Right lobe of liver (tissue), 4 donors: ENCODE measurements around the gene ACAP2.

Experiments
- POLR2A ChIP-seq: fragments of 450-650 bp; IDR thresholded peaks from one replicate; pipeline ENCODE4 v1.6.1; 2017; ENCODE audit warnings: antibody characterized with exemption, mild to moderate bottlenecking
- TF ChIP-seq, protein P1 (sequence below), 4 donors: fragments of 200-600 bp in 3 of 4; fragments of 450-650 bp in 1 of 4; IDR thresholded peaks; one replicate each; pipeline versions ENCODE4 v1.5.1 to v1.8.0; 2016 to 2022; ENCODE audit warnings: antibody characterized with exemption in 4 of 4, mild to moderate bottlenecking in 2 of 4
- donor health status: DM: no; HTN: no; CAD: no.
- donor health status: DM: no; HTN: no; CAD: no.
- donor health status: DM: no; HTN: yes; CAD: no.

DNA sequence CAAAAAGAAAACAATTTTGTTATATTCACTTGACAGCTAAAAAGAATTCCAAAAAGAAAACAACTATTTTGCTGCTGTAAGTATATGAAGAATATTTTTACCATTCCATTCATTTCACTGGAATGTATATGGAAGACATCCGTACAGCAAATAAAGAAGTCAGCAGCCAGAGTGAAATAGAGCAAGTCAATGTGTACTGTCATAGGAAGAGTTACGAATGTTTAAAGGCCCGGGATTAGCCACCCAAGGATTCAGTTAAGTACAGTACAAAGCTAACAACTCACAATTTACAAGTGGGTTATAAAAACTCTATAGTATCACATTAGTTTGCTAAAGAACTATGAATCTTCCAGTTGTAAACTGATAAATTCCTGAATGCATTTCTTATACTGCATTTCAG, 157.4 kb downstream of the ACAP2 start:
- TF ChIP-seq POLR2A: no peak
- TF ChIP-seq, protein P1, sequence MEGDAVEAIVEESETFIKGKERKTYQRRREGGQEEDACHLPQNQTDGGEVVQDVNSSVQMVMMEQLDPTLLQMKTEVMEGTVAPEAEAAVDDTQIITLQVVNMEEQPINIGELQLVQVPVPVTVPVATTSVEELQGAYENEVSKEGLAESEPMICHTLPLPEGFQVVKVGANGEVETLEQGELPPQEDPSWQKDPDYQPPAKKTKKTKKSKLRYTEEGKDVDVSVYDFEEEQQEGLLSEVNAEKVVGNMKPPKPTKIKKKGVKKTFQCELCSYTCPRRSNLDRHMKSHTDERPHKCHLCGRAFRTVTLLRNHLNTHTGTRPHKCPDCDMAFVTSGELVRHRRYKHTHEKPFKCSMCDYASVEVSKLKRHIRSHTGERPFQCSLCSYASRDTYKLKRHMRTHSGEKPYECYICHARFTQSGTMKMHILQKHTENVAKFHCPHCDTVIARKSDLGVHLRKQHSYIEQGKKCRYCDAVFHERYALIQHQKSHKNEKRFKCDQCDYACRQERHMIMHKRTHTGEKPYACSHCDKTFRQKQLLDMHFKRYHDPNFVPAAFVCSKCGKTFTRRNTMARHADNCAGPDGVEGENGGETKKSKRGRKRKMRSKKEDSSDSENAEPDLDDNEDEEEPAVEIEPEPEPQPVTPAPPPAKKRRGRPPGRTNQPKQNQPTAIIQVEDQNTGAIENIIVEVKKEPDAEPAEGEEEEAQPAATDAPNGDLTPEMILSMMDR (IDR thresholded peaks at IDR 0.05): no peak
